ENCODE data around the gene LDB1. TPM values are rescaled to one million over a fixed set of nuclear protein-coding genes. Genes with fewer than 3 reads are reported as not detected.
A peak's percentile ranks its signal among the peaks of the same experiment; 100 is the strongest.

LDB1 gene
- total and polyA plus RNA-seq, 4 donors, result 28.6 to 81.6 (median 39.3) TPM

GRCh38 chr10:102154466-102155116, 34.4 kb upstream of the LDB1 start:
- H3K4me3 ChIP-seq, result no peak overlapping the region
- peaks cover 3 to 15% (median 9%) of the 10 kb centered on the region in 5 donors for H3K4me1 ChIP-seq (ENCODE audit: control insufficient read depth in 5 of 5, insufficient read depth in 5 of 5, low read length in 5 of 5)
- H3K27ac ChIP-seq (ENCODE audit: low read depth in 1 of 2, low read length in 1 of 2), result no peak overlapping the region
- no peak for TF ChIP-seq CTCF (IDR thresholded peaks at IDR 0.05; ENCODE audit: control extremely low read depth, extremely low read depth)
- ATAC-seq (ENCODE audit: insufficient read depth, low FRiP score) (no peak), DNase-seq (no peak)
- WGBS, 2 donors, result 92 to 95% methylated on average over 10 to 11 of the region's 11 CpGs
- no peaks in the 10 kb centered on the region for H3K27me3 ChIP-seq (ENCODE audit: control insufficient read depth in 3 of 3, insufficient read depth in 3 of 3, low read length in 2 of 3)
- H3K9me3 ChIP-seq (ENCODE audit: control insufficient read depth in 4 of 4, insufficient read depth in 3 of 4, low read length in 3 of 4), result no peaks in the 10 kb centered on the region
- H3K9ac ChIP-seq (ENCODE audit: insufficient read depth in 1 of 2, low read length in 2 of 2), result no peak overlapping the region
- H3K36me3 ChIP-seq (ENCODE audit: control insufficient read depth in 4 of 4, insufficient read depth in 4 of 4, low read length in 4 of 4), result peaks cover 27 to 37% (median 29%) of the 10 kb centered on the region in 4 donors

- WGBS, 2 donors, result 32 to 35% methylated on average over 5 of the region's 5 CpGs
- Histone ChIP-seq H3K27ac (ENCODE audit: low read depth in 1 of 2, low read length in 1 of 2) (peak overlapping the region; percentile 59 to 89), H3K4me1 (ENCODE audit: control insufficient read depth in 5 of 5, insufficient read depth in 5 of 5, low read length in 5 of 5) (peaks cover 3 to 15% (median 9%) of the 10 kb centered on the region in 5 donors)
Observed at GRCh38 chr10:102153093-102153620, 33.0 kb upstream of the LDB1 start.

GRCh38 chr10:102152545-102152890, 32.4 kb upstream of the LDB1 start:
- H3K4me3 ChIP-seq, result peak overlapping the region; percentile 96
- no peaks in the 10 kb centered on the region for H3K27me3 ChIP-seq (ENCODE audit: control insufficient read depth in 3 of 3, insufficient read depth in 3 of 3, low read length in 2 of 3)
- ATAC-seq (ENCODE audit: insufficient read depth, low FRiP score), result peak; percentile 32
- DNase-seq, result no peak
- no peaks in the 10 kb centered on the region for H3K9me3 ChIP-seq (ENCODE audit: control insufficient read depth in 4 of 4, insufficient read depth in 3 of 4, low read length in 3 of 4)
- TF ChIP-seq CTCF (IDR thresholded peaks at IDR 0.05; ENCODE audit: control extremely low read depth, extremely low read depth), result no peak
- H3K4me1 ChIP-seq (ENCODE audit: control insufficient read depth in 5 of 5, insufficient read depth in 5 of 5, low read length in 5 of 5), result peaks cover 3 to 15% (median 9%) of the 10 kb centered on the region in 5 donors
- H3K27ac ChIP-seq (ENCODE audit: low read depth in 1 of 2, low read length in 1 of 2), result peak overlapping the region; percentile 89 to 98
- H3K9ac ChIP-seq (ENCODE audit: insufficient read depth in 1 of 2, low read length in 2 of 2), result peak overlapping the region; percentile 89 to 94
- H3K36me3 ChIP-seq (ENCODE audit: control insufficient read depth in 4 of 4, insufficient read depth in 4 of 4, low read length in 4 of 4), result peaks cover 24 to 33% (median 28%) of the 10 kb centered on the region in 4 donors
- 0% methylated on average over 19 of the region's 19 CpGs for WGBS, 2 donors

More at GRCh38 chr10:102153093-102153620, 33.0 kb upstream of the LDB1 start:
- Histone ChIP-seq H3K9ac (ENCODE audit: insufficient read depth in 1 of 2, low read length in 2 of 2) (peak overlapping the region; percentile 89 to 94), H3K9me3 (ENCODE audit: control insufficient read depth in 4 of 4, insufficient read depth in 3 of 4, low read length in 3 of 4) (no peaks in the 10 kb centered on the region), H3K36me3 (ENCODE audit: control insufficient read depth in 4 of 4, insufficient read depth in 4 of 4, low read length in 4 of 4) (peaks cover 25 to 36% (median 31%) of the 10 kb centered on the region in 4 donors), H3K4me3 (peak overlapping the region; percentile 96), H3K27me3 (ENCODE audit: control insufficient read depth in 3 of 3, insufficient read depth in 3 of 3, low read length in 2 of 3) (no peaks in the 10 kb centered on the region)
- DNase-seq (peak in 1 of 3 donors; percentile 15), ATAC-seq (ENCODE audit: insufficient read depth, low FRiP score) (no peak)
- no peak for TF ChIP-seq CTCF (IDR thresholded peaks at IDR 0.05; ENCODE audit: control extremely low read depth, extremely low read depth)

Measured in lung (tissue), 12 donors.